Parathyroid adenoma (tissue), 2 donors: ENCODE measurements around the gene MROH2B.

Experiments used
- H2AFZ ChIP-seq: fragments of 300-600 bp; sonication (generic); one replicate; pipeline ENCODE4 v1.7.0; 2017; ENCODE audit warnings: antibody characterized with exemption, mild to moderate bottlenecking
- H3K27ac ChIP-seq: fragments of 300-600 bp; sonication (generic); one replicate; pipeline ENCODE4 v1.7.0; 2017
- H3K27me3 ChIP-seq: fragments of 300-600 bp; sonication (generic); one replicate; pipeline ENCODE4 v1.7.0; 2017; ENCODE audit warnings: low read length; ENCODE audit not compliant: control insufficient read depth, insufficient read depth
- H3K36me3 ChIP-seq: fragments of 300-600 bp; sonication (generic); one replicate; pipeline ENCODE4 v1.7.0; 2017; ENCODE audit warnings: low read length; ENCODE audit not compliant: control insufficient read depth, insufficient read depth
- H3K4me1 ChIP-seq: fragments of 300-600 bp; sonication (generic); one replicate; pipeline ENCODE4 v1.7.0; 2017; ENCODE audit warnings: control low read depth
- H3K4me2 ChIP-seq: fragments of 300-600 bp; sonication (generic); one replicate; pipeline ENCODE4 v1.7.0; 2017; ENCODE audit warnings: low read length
- H3K4me3 ChIP-seq: fragments of 300-600 bp; sonication (generic); one replicate; pipeline ENCODE4 v1.7.0; 2017; ENCODE audit warnings: low read depth, low read length
- H3K79me2 ChIP-seq: fragments of 300-600 bp; sonication (generic); one replicate; pipeline ENCODE4 v1.7.0; 2017; ENCODE audit warnings: control low read depth
- H3K9ac ChIP-seq: fragments of 300-600 bp; sonication (generic); one replicate; pipeline ENCODE4 v1.7.0; 2017; ENCODE audit warnings: mild to moderate bottlenecking
- H3K9me3 ChIP-seq: fragments of 300-600 bp; sonication (generic); one replicate; pipeline ENCODE4 v1.7.0; 2017; ENCODE audit warnings: low read length; ENCODE audit not compliant: control insufficient read depth
- CTCF ChIP-seq: fragments of 300-600 bp; sonication (generic); IDR thresholded peaks from one replicate; pipeline ENCODE4 v1.7.0; 2017; ENCODE audit warnings: antibody characterized with exemption, mild to moderate bottlenecking
- donor health status: primary hyperparathyroidism.

The MROH2B gene

GRCh38 chr5:40960037-40960436, 111.1 kb downstream of the MROH2B start:
- Histone ChIP-seq H3K4me3 (no peak overlapping the region), H3K27ac (no peak overlapping the region), H2AFZ (no peak overlapping the region), H3K9ac (no peak overlapping the region), H3K27me3 (no peaks in the 10 kb centered on the region), H3K79me2 (no peaks in the 10 kb centered on the region), H3K9me3 (no peaks in the 10 kb centered on the region), H3K4me2 (no peak overlapping the region), H3K36me3 (no peaks in the 10 kb centered on the region), H3K4me1 (no peaks in the 10 kb centered on the region)
- no peak for TF ChIP-seq CTCF

GRCh38 chr5:40958811-40959210, 112.3 kb downstream of the MROH2B start:
- H3K36me3 ChIP-seq: no peaks in the 10 kb centered on the region
- H3K4me1 ChIP-seq: no peaks in the 10 kb centered on the region
- TF ChIP-seq CTCF: no peak
- no peak overlapping the region for H3K4me2 ChIP-seq
- no peak overlapping the region for H3K4me3 ChIP-seq
- no peak overlapping the region for H2AFZ ChIP-seq
- H3K9ac ChIP-seq: no peak overlapping the region
- H3K9me3 ChIP-seq: no peaks in the 10 kb centered on the region
- H3K27ac ChIP-seq: no peak overlapping the region
- no peaks in the 10 kb centered on the region for H3K79me2 ChIP-seq
- no peaks in the 10 kb centered on the region for H3K27me3 ChIP-seq

- no peaks in the 10 kb centered on the region for H3K4me1 ChIP-seq
- H3K27me3 ChIP-seq: no peaks in the 10 kb centered on the region
- H3K36me3 ChIP-seq: no peaks in the 10 kb centered on the region
- H3K4me2 ChIP-seq: no peak overlapping the region
- no peaks in the 10 kb centered on the region for H3K9me3 ChIP-seq
- H3K27ac ChIP-seq: no peak overlapping the region
- H2AFZ ChIP-seq: peak overlapping the region; percentile 16
- no peak overlapping the region for H3K4me3 ChIP-seq
- no peak for TF ChIP-seq CTCF
- no peak overlapping the region for H3K9ac ChIP-seq
- no peaks in the 10 kb centered on the region for H3K79me2 ChIP-seq
Measured at GRCh38 chr5:40957048-40957447, 114.1 kb downstream of the MROH2B start.

GRCh38 chr5:40955313-40955712, 115.8 kb downstream of the MROH2B start:
- H3K4me1 ChIP-seq: no peaks in the 10 kb centered on the region
- H3K9me3 ChIP-seq: no peaks in the 10 kb centered on the region
- no peak overlapping the region for H3K4me3 ChIP-seq
- no peak overlapping the region for H3K9ac ChIP-seq
- no peak overlapping the region for H2AFZ ChIP-seq
- no peak overlapping the region for H3K4me2 ChIP-seq
- no peaks in the 10 kb centered on the region for H3K79me2 ChIP-seq
- TF ChIP-seq CTCF: no peak
- no peaks in the 10 kb centered on the region for H3K27me3 ChIP-seq
- H3K27ac ChIP-seq: no peak overlapping the region
- no peaks in the 10 kb centered on the region for H3K36me3 ChIP-seq
